Measurements from ENCODE around the gene HEXA. TPM values are rescaled to one million over a fixed set of nuclear protein-coding genes. Genes with fewer than 3 reads are reported as not detected.
"Not testable (repeated sequence)": the region's sequence is repeated elsewhere in the genome, so short reads cannot be mapped to it uniquely, and the experiment has no call there.

Gene HEXA
- total and polyA plus RNA-seq, 5 experiments from 2014 or later = 80.0 to 113 (median 102) TPM

DNA sequence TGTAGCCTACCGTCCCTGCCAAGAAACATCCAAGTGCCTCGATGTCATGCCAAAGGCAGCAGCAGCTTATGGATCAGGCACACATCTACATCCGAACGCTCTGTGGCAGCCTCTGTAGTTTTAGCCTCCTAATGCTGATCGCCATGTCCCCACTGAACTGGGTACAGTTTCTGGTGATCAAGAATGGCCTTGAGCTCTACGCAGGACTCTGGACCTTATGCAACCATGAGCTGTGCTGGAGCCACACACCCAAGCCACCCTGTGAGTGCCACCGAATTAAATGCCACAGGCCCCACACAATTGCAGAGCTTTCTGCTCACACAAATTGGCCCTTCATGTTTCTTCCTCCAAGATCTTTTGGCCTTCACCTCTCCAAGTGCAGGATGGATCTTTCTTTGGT, 22.8 kb upstream of the HEXA start:
- Mint-ChIP-seq H3K4me1 (no peaks in the 10 kb centered on the region), H3K4me3 (no peak overlapping the region), H3K27me3 (peaks cover 8 to 23% (median 17%) of the 10 kb centered on the region in 5 donors), H3K36me3 (peaks cover 0 to 3% (median 0%) of the 10 kb centered on the region in 3 donors), H3K27ac (peak overlapping the region in 1 of 10 donors; percentile 88), H3K9me3 (peaks cover 0 to 4% (median 0%) of the 10 kb centered on the region in 9 donors)
- POLR2A ChIA-PET = no interaction called here
- ATAC-seq (no peak), DNase-seq (no peak)

DNA sequence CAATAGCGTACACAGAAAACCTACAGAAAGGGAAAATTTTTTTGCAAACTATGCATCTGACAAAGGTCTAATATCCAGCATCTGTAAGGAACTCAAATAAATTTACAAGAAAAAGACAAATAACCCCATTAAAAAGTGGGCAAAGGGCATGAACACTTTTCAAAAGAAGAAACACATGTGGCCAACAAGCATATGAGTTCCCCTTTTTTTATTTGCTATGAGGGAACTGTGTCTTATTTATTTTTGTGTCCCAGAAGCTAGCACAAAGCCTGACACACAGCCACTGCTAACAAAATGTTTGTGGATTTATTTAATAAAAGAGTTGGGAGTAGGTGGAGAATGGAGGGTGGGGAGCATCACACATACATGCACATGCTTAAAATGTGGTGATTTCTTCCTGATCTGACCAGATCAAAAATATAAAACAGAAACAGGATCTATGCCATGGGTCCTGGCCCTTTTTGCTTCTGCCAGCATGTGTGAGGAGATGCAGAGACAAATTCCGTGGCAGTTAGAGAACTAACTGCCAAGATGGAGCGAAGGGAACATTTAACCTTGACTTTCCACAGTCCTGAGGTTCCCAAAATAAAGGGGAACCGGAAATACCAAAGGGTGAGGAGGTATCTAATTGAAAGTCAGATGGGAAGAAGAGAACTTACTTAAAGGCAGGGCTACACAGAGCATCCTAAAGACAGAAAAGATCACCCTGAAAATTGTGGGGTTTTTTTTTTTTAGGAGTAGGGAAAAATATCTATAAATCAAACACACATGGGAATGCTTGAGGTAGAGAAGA, 22.2 kb upstream of the HEXA start, which contains the start of gene TMEM202:
Gene TMEM202, plus strand, starts transcription at position 510 of the 793 bp plus-strand sequence. Its CDS starts 22 bp downstream, at position 532.
- no peaks in the 10 kb centered on the region for H3K4me1 Mint-ChIP-seq
- H3K9me3 Mint-ChIP-seq = peaks cover 0 to 4% (median 0%) of the 10 kb centered on the region in 9 donors
- POLR2A ChIA-PET = no interaction called here
- H3K27me3 Mint-ChIP-seq = peaks cover 8 to 18% (median 11%) of the 10 kb centered on the region in 5 donors
- peaks cover 0 to 3% (median 0%) of the 10 kb centered on the region in 3 donors for H3K36me3 Mint-ChIP-seq
- peak within 1 kb of the TSS in 1 of 10 donors; percentile 88 for H3K27ac Mint-ChIP-seq
- DNase-seq (no peak), ATAC-seq (no peak)
- H3K4me3 Mint-ChIP-seq = no peak within 1 kb of the TSS

DNA sequence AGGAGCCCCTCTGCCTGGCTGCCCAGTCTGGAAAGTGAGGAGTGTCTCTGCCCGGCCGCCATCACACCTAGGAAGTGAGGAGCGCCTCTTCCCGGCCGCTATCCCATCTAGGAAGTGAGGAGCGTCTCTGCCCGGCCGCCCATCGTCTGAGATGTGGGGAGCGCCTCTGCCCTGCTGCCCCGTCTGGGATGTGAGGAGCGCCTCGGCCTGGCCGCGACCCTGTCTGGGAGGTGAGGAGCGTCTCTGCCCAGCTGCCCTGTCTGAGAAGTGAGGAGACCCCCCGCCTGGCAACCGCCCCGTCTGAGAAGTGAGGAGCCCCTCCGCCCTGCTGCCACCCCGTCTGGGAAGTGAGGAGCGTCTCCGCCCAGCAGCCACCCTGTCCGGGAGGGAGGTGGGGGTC, 20.5 kb upstream of the HEXA start:
- ATAC-seq, H3K36me3 Mint-ChIP-seq, H3K4me3 Mint-ChIP-seq, H3K9me3 Mint-ChIP-seq, POLR2A ChIA-PET, H3K27ac Mint-ChIP-seq, H3K4me1 Mint-ChIP-seq, DNase-seq: not testable (repeated sequence)
- peaks cover 0 to 13% (median 8%) of the 10 kb centered on the region in 5 donors for H3K27me3 Mint-ChIP-seq

DNA sequence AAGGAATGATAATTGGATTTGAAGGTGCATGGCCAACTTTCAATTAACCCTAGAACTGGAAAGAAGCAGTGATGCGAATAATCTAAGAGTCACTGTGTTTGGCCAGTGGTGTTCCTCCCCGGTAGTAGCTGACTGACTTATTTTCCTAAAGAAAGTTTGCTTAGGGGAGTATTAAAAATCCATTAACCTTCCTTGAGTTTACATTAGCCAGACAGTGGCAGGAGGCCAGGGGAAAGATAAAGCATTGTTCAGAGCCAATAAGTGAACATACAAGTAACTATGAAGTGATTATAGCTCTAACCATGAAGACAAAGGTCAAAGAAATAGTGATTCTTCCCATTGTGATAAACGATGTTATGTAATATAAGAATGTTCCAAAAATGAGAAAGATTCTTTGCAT, 13.4 kb upstream of the HEXA start:
- POLR2A ChIA-PET = no interaction called here
- DNase-seq (no peak), ATAC-seq (no peak)

DNA sequence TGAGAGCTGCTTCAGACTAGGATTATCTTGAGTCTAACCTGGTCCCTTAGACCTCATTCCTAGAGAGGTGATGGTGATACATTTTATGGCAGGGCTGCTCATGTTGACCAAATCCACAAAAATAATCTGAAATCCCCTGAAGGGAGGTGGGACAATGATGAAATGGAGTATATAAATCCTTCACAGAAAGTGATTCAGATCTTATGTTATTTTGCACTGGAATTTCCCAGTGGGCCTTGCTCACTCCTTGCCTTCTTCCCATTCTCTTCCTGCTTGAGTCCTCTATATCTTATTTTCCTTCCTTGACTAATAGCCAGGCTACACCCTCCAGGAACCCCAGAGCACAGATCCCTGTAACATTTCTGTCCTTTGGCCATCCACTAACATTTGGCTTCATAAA, 11.9 kb upstream of the HEXA start:
- Mint-ChIP-seq H3K4me3 (no peak overlapping the region), H3K36me3 (no peaks in the 10 kb centered on the region), H3K27me3 (peaks cover 0 to 9% (median 6%) of the 10 kb centered on the region in 5 donors), H3K27ac (no peak overlapping the region), H3K4me1 (peaks cover 0 to 2% (median 0%) of the 10 kb centered on the region in 4 donors), H3K9me3 (no peaks in the 10 kb centered on the region)
- DNase-seq (no peak), ATAC-seq (no peak)
- POLR2A ChIA-PET = no interaction called here

More for the DNA sequence above, 13.4 kb upstream of the HEXA start:
- peaks cover 0 to 2% (median 0%) of the 10 kb centered on the region in 4 donors for H3K4me1 Mint-ChIP-seq
- H3K36me3 Mint-ChIP-seq = no peaks in the 10 kb centered on the region
- no peaks in the 10 kb centered on the region for H3K9me3 Mint-ChIP-seq
- H3K4me3 Mint-ChIP-seq = no peak overlapping the region
- H3K27ac Mint-ChIP-seq = no peak overlapping the region
- peaks cover 0 to 9% (median 7%) of the 10 kb centered on the region in 5 donors for H3K27me3 Mint-ChIP-seq

DNA sequence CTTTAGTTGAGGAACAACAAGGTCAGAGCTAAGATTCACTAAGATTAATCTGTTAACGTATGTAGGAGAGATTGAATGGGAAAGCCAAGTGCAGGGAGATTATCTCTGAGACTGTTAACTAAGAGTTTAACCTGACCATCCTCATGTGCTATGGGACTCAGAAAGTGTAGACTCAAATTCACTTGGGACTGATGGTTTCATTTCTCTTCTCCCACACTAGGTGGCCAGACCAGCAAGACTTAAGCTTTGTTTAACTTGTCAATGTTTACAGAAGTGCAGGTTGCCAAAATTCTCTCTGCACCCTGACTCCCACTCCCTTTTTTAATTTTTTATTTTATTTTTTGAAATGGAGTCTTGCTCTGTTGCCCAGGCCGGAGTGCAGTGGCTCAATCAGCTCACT, 6.3 kb upstream of the HEXA start:
- H3K9me3 Mint-ChIP-seq = no peaks in the 10 kb centered on the region
- peaks cover 0 to 6% (median 0%) of the 10 kb centered on the region in 5 donors for H3K27me3 Mint-ChIP-seq
- no peak overlapping the region for H3K27ac Mint-ChIP-seq
- no peaks in the 10 kb centered on the region for H3K36me3 Mint-ChIP-seq
- POLR2A ChIA-PET = interaction anchor here (0.6 kb wide), 1 partner anchor 64 kb away, joined by 3 read pairs; no protein-coding TSS in a partner anchor
- DNase-seq (no peak), ATAC-seq (no peak)
- no peak overlapping the region for H3K4me3 Mint-ChIP-seq
- H3K4me1 Mint-ChIP-seq = peaks cover 6 to 18% (median 9%) of the 10 kb centered on the region in 4 donors

DNA sequence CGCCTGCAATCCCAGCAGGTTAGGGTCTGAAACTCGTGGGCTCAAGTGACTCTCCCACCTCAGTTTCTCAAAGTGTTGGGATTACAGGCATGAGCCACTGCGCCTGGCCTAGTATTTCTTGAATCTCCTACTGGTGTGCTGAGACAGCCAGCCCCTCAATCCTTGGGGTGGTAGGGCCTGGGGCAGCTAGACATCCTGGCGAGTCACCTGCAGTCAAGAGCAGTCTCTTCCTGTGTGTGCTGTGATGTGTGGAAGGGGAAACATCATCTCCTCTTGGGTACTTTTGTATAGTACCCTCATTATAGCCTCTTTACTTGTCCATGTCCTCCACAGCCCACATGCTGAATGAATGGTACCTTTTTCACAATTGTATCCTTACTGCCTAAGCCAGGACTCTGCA, 4.9 kb upstream of the HEXA start:
- no peak for ATAC-seq
- no peak overlapping the region for H3K4me3 Mint-ChIP-seq
- peaks cover 16 to 27% (median 21%) of the 10 kb centered on the region in 4 donors for H3K4me1 Mint-ChIP-seq
- no peak for DNase-seq
- H3K36me3 Mint-ChIP-seq = no peaks in the 10 kb centered on the region
- peaks cover 0 to 6% (median 5%) of the 10 kb centered on the region in 5 donors for H3K27me3 Mint-ChIP-seq
- peak overlapping the region in 3 of 10 donors; percentile 37 to 83 (median 41) for H3K27ac Mint-ChIP-seq
- peaks cover 0 to 1% (median 0%) of the 10 kb centered on the region in 9 donors for H3K9me3 Mint-ChIP-seq
- POLR2A ChIA-PET = interaction anchor here (0.9 kb wide), 1 partner anchor 76 kb away, joined by 4 read pairs; no protein-coding TSS in a partner anchor

DNA sequence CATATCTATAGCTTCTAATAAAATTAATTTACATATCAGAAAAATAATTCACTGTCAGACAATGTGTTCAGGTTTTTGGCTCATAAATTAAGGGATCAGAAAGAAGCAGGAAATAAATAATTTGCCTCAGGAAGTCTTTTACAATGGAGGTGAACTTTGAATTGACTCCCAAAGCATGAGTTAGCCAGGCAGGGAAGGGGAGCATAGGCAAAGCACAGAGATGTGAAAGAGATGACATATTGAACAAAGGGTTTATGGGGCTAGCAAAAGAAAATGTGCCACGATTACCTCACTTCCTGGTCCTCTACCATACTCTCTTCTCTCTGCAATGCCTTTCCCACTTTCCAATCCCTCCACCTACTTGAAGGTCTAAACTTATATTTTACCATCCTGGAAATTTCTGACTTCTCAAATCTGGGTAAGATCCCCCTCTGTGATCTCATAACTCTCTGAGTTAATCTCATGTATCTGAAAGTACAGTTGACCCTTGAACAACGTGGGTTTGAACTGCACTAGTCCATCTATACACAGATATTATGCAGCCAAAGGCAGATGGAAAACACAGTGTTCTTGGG, 4.1 kb upstream of the HEXA start:
- POLR2A ChIA-PET = no interaction called here
- Mint-ChIP-seq H3K36me3 (no peaks in the 10 kb centered on the region), H3K4me3 (no peak overlapping the region), H3K4me1 (peaks cover 21 to 35% (median 29%) of the 10 kb centered on the region in 4 donors), H3K27me3 (peaks cover 0 to 9% (median 0%) of the 10 kb centered on the region in 5 donors), H3K9me3 (peaks cover 0 to 3% (median 0%) of the 10 kb centered on the region in 9 donors), H3K27ac (peak overlapping the region in 4 of 10 donors; percentile 2 to 57 (median 30))
- ATAC-seq (no peak), DNase-seq (no peak)

DNA sequence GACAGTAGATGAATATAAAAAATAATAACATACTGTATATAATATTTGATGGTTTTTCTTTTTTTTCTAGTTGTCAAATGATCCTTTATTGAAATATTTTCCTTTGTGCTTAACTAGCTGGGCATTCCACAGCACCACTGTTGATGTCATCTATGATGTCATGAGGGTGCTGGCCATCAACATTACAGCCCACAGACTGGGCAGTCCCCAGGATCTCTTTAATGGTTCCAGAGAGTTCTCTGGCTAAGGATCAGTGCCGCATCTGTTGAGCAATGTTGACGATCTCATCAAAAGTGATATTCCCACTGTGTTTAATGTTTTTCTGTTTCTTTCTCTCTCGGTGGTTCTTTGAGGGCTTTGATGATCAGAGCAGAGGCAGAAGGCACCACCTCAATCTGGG, 3.3 kb upstream of the HEXA start:
- H3K4me3 Mint-ChIP-seq, ATAC-seq, H3K9me3 Mint-ChIP-seq, DNase-seq, H3K27me3 Mint-ChIP-seq, POLR2A ChIA-PET, H3K36me3 Mint-ChIP-seq: not testable (repeated sequence)
- H3K4me1 Mint-ChIP-seq = peaks cover 28 to 43% (median 37%) of the 10 kb centered on the region in 4 donors
- H3K27ac Mint-ChIP-seq = peak overlapping the region in 2 of 10 donors; percentile 33 to 51

DNA sequence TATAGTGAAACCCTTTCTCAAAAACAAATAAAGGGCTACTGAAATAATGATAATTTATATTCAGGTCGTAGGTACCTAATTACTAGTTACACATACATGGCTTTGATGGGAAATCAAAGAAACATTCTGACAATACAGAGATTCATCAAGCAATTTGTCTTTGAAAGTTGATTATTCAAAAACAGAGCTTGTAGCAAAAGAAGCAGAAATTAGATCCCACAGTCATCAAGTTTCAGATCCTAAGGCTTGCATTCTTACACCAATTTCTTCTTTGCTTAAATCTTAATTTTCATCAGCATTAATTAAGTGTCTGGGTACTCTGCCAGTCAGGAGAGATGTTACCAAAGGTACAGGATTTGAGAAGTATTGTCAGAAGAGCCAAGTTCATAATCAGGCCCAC, 1.5 kb upstream of the HEXA start:
- peak overlapping the region in 1 of 10 donors; percentile 22 for H3K4me3 Mint-ChIP-seq
- peaks cover 0 to 9% (median 0%) of the 10 kb centered on the region in 5 donors for H3K27me3 Mint-ChIP-seq
- DNase-seq (no peak), ATAC-seq (no peak)
- H3K4me1 Mint-ChIP-seq = peaks cover 35 to 60% (median 55%) of the 10 kb centered on the region in 4 donors
- peaks cover 0 to 9% (median 0%) of the 10 kb centered on the region in 3 donors for H3K36me3 Mint-ChIP-seq
- H3K27ac Mint-ChIP-seq = peak overlapping the region; percentile 66 to 99 (median 81)
- POLR2A ChIA-PET = interaction anchor here (0.6 to 3.5 kb wide), 4 partner anchors 85 to 1320 kb away, joined by 3 to 55 read pairs (median 14); partner anchors contain the start of gene ARIH1
- peaks cover 0 to 3% (median 0%) of the 10 kb centered on the region in 9 donors for H3K9me3 Mint-ChIP-seq

DNA sequence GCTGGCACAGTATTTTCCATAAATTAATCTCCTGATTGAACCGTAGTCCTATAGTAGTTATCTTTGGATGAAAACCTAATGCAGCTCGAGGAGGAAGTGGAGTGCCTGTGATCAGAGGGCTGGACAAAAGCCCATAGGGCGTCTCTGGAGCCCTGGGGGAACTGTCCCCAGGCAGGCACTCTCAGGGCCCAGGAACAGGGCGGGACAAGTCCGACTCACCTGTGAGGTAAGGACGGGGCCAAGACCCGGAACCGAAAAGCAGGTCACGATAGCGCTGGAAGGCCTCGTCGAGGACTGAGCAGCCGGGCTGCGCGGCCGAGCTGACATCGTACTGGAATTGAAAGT, 341 bp downstream of the HEXA start:
- Mint-ChIP-seq H3K27me3 (peaks cover 0 to 9% (median 0%) of the 10 kb centered on the region in 5 donors), H3K36me3 (peaks cover 0 to 22% (median 0%) of the 10 kb centered on the region in 3 donors), H3K27ac (peak overlapping the region; percentile 95 to 100 (median 98)), H3K4me1 (peaks cover 35 to 70% (median 62%) of the 10 kb centered on the region in 4 donors), H3K4me3 (peak overlapping the region; percentile 89 to 99 (median 95)), H3K9me3 (peaks cover 0 to 3% (median 0%) of the 10 kb centered on the region in 9 donors)
- ATAC-seq (peak; percentile 52 to 54), DNase-seq (no peak)
- POLR2A ChIA-PET = interaction anchor here (0.6 to 3.5 kb wide), 23 partner anchors 9 to 408 kb away, joined by 3 to 55 read pairs (median 4); partner anchors contain the start of genes ADPGK, ARIH1, BBS4 and HIGD2B

DNA sequence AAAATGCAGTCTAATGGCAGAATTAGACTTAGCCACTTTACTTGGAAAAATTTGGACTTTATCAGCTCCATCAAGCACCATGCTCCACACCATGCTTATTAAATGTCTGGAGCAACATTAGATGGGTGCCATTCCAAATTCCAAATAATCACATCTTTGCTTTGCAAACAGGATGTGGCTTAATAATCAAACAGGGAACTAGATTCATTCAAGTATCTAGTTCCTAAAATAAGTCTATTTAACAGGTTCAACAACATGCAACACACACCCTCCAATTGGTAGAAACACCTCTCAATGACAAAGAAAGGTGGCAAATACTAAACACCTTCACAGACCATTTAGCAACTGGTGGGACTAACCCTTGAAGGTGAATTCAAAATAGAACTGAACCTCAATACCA, 3.5 kb downstream of the HEXA start:
- peaks cover 0 to 3% (median 0%) of the 10 kb centered on the region in 9 donors for H3K9me3 Mint-ChIP-seq
- no peak for DNase-seq
- no peak overlapping the region for H3K27ac Mint-ChIP-seq
- no peak for ATAC-seq
- H3K4me1 Mint-ChIP-seq = peaks cover 41 to 95% (median 69%) of the 10 kb centered on the region in 4 donors
- H3K36me3 Mint-ChIP-seq = peaks cover 0 to 48% (median 0%) of the 10 kb centered on the region in 3 donors
- no peak overlapping the region for H3K4me3 Mint-ChIP-seq
- peaks cover 0 to 9% (median 0%) of the 10 kb centered on the region in 5 donors for H3K27me3 Mint-ChIP-seq
- POLR2A ChIA-PET = no interaction called here

Data from naive thymus-derived CD8-positive, alpha-beta T cell (primary cell).